Smooth muscle cell (in vitro differentiated cells): Measurements from ENCODE around the gene EGFL8. TPM values are rescaled to one million over a fixed set of nuclear protein-coding genes. Genes with fewer than 3 reads are reported as not detected.

Experiments used
- DNase-seq: peaks from one replicate; lab custom pipeline; 2025; ENCODE audit not compliant: unreplicated experiment; lab: John Stamatoyannopoulos, UW
- H2AFZ ChIP-seq: fragments of 200-600 bp; sonication (generic); 2 replicates; pipeline ENCODE4 v1.6.0; 2016; ENCODE audit warnings: antibody characterized with exemption, low read depth, mild to moderate bottlenecking
- H3F3A ChIP-seq: fragments of 200-600 bp; sonication (generic); 2 replicates; pipeline ENCODE4 v1.6.0; 2017; ENCODE audit warnings: antibody characterized with exemption, low read depth
- H3K27ac ChIP-seq: fragments of 200-600 bp; sonication (generic); 2 replicates; pipeline ENCODE4 v1.5.1; 2016; ENCODE audit warnings: low read depth, mild to moderate bottlenecking
- H3K27me3 ChIP-seq: fragments of 200-600 bp; sonication (generic); 2 replicates; pipeline ENCODE4 v1.6.1; 2016; ENCODE audit warnings: low read depth, mild to moderate bottlenecking
- H3K36me3 ChIP-seq: fragments of 200-600 bp; sonication (generic); 2 replicates; pipeline ENCODE4 v1.5.1; 2016; ENCODE audit warnings: low read depth
- H3K4me1 ChIP-seq: fragments of 200-600 bp; sonication (generic); 2 replicates; pipeline ENCODE4 v1.5.1; 2016; ENCODE audit warnings: low read depth
- H3K4me2 ChIP-seq: fragments of 200-600 bp; sonication (generic); 2 replicates; pipeline ENCODE4 v1.6.0; 2016; ENCODE audit warnings: mild to moderate bottlenecking
- H3K4me3 ChIP-seq: fragments of 200-600 bp; sonication (generic); 2 replicates; pipeline ENCODE4 v1.5.1; 2016; ENCODE audit warnings: mild to moderate bottlenecking
- H3K79me2 ChIP-seq: fragments of 200-600 bp; sonication (generic); 2 replicates; pipeline ENCODE4 v1.6.0; 2016; ENCODE audit warnings: low read depth, mild to moderate bottlenecking
- H3K9ac ChIP-seq: fragments of 200-600 bp; sonication (generic); 2 replicates; pipeline ENCODE4 v1.6.0; 2016; ENCODE audit warnings: low read depth
- H3K9me3 ChIP-seq: fragments of 200-600 bp; sonication (generic); replicated peaks from 2 replicates; pipeline ENCODE4 v1.5.1; 2016; ENCODE audit warnings: low read depth
- H4K20me1 ChIP-seq: fragments of 200-600 bp; sonication (generic); 2 replicates; pipeline ENCODE4 v1.6.0; 2016; ENCODE audit warnings: low read depth
- CTCF ChIP-seq: fragments of 200-600 bp; sonication (generic); IDR thresholded peaks from 2 replicates; pipeline ENCODE4 v1.5.1; 2017; ENCODE audit warnings: borderline replicate concordance, mild to moderate bottlenecking, antibody characterized with exemption; ENCODE audit not compliant: insufficient read depth, poor library complexity, severe bottlenecking
- WGBS: methylation state at CpG from one replicate; pipeline ENCODE4 v1.1.7; 2016; ENCODE audit warnings: low lambda C conversion rate; 5-methylcytosine and 5-hydroxymethylcytosine counted together
- microRNA-seq: library from miRNA; unstranded; fragments of <30 nt; microRNA quantifications from one replicate; pipeline ENCODE4, GENCODE V29; 2016; ENCODE audit warnings: borderline number of aligned reads
- polyA plus RNA-seq: library from polyadenylated mRNA; unstranded; fragments of >200 nt; fragmentation: Nextera tagmentation; extraction: Ambion mirVana; gene quantifications from 2 replicates; pipeline ENCODE4 v1.2.1, GENCODE V29; 2016
- small RNA-seq: library from RNA; depleted of rRNA; stranded (forward); fragments of <200 nt; gene quantifications from one replicate; pipeline ENCODE3, GENCODE V24; 2014
- total RNA-seq: library from RNA; depleted of rRNA; stranded (reverse); fragments of >200 nt; gene quantifications from 2 replicates; pipeline ENCODE4 v1.2.3, GENCODE V29; 2014

Gene EGFL8
- total and polyA plus RNA-seq, 2 experiments from 2014 or later, result 4.3 to 5.6 TPM

- Histone ChIP-seq H3F3A (no peaks in the 10 kb centered on the region), H4K20me1 (no peaks in the 10 kb centered on the region), H3K4me1 (no peaks in the 10 kb centered on the region), H3K79me2 (no peaks in the 10 kb centered on the region), H3K4me2 (no peak overlapping the region), H3K27ac (no peak overlapping the region), H3K9me3 (no peaks in the 10 kb centered on the region), H3K9ac (no peak overlapping the region), H2AFZ (no peak overlapping the region), H3K27me3 (peaks cover 1% of the 10 kb centered on the region), H3K36me3 (no peaks in the 10 kb centered on the region), H3K4me3 (no peak overlapping the region)
- DNase-seq, result no peak
- 84% methylated on average over 10 of the region's 10 CpGs for WGBS
- no peak for TF ChIP-seq CTCF
Measured at GRCh38 chr6:32216285-32216684, 51.9 kb downstream of the EGFL8 start.

GRCh38 chr6:32216998-32217397, 52.6 kb downstream of the EGFL8 start:
- H3K36me3 ChIP-seq, result no peaks in the 10 kb centered on the region
- H3K79me2 ChIP-seq, result no peaks in the 10 kb centered on the region
- H3K27ac ChIP-seq, result no peak overlapping the region

More at GRCh38 chr6:32216998-32217397, 52.6 kb downstream of the EGFL8 start:
- DNase-seq, result no peak
- H3K9me3 ChIP-seq, result no peaks in the 10 kb centered on the region
- H3K27me3 ChIP-seq, result peaks cover 3% of the 10 kb centered on the region
- H2AFZ ChIP-seq, result no peak overlapping the region
- no peak overlapping the region for H3K4me3 ChIP-seq
- H3K9ac ChIP-seq, result no peak overlapping the region
- no peaks in the 10 kb centered on the region for H3K4me1 ChIP-seq
- TF ChIP-seq CTCF, result no peak
- 91% methylated on average over 11 of the region's 11 CpGs for WGBS
- H3F3A ChIP-seq, result no peaks in the 10 kb centered on the region
- H4K20me1 ChIP-seq, result no peaks in the 10 kb centered on the region
- H3K4me2 ChIP-seq, result no peak overlapping the region

Small RNA genes lying within 50 kb of the gene (microRNA-seq; reads per million reads assigned to microRNA genes)
- 8.8 reads per million, percentile 11 among the genes with 10 or more reads in this experiment for gene MIR6721
- gene MIR6833, result not detected

Small RNA genes lying within 50 kb of the gene (small RNA-seq; reads per million reads assigned to genes)
- gene AL662884.1 (not detected), gene MIR6833 (not detected)

Other genes starting within 250 kb of the EGFL8 start
- gene C2, start 236.9 kb upstream of the EGFL8 start, total RNA-seq, result 0.27 TPM in 1 of 2 replicates, not detected in the other
- gene C2, start 236.9 kb upstream of the EGFL8 start, polyA plus RNA-seq, result 0.37 TPM in 2 replicates
- gene CFB, start 218.5 kb upstream of the EGFL8 start, total RNA-seq, result not detected in 2 replicates
- 2.3 and 4.1 TPM in 2 replicates for gene CFB, start 218.5 kb upstream of the EGFL8 start, polyA plus RNA-seq
- 78.6 and 91.5 TPM in 2 replicates for gene NELFE, start 205.6 kb upstream of the EGFL8 start, total RNA-seq
- 125 and 134 TPM in 2 replicates for gene NELFE, start 205.6 kb upstream of the EGFL8 start, polyA plus RNA-seq
- gene SKIC2, start 205.4 kb upstream of the EGFL8 start, total RNA-seq, result 24.6 and 27.6 TPM in 2 replicates
- gene SKIC2, start 205.4 kb upstream of the EGFL8 start, polyA plus RNA-seq, result 55.0 and 56.0 TPM in 2 replicates
- gene DXO, start 192.5 kb upstream of the EGFL8 start, total RNA-seq, result 7.8 and 11.0 TPM in 2 replicates
- 21.9 and 23.5 TPM in 2 replicates for gene DXO, start 192.5 kb upstream of the EGFL8 start, polyA plus RNA-seq
- 2.8 and 4.6 TPM in 2 replicates for gene C4A, start 182.5 kb upstream of the EGFL8 start, total RNA-seq
- 1.7 and 4.4 TPM in 2 replicates for gene C4A, start 182.5 kb upstream of the EGFL8 start, polyA plus RNA-seq
- gene C4B, start 149.8 kb upstream of the EGFL8 start, total RNA-seq, result 1.7 and 3.8 TPM in 2 replicates
- gene C4B, start 149.8 kb upstream of the EGFL8 start, polyA plus RNA-seq, result 1.3 and 2.9 TPM in 2 replicates
- 0.58 TPM in 1 of 2 replicates, not detected in the other for gene CYP21A2, start 126.2 kb upstream of the EGFL8 start, total RNA-seq
- 0.38 TPM in 1 of 2 replicates, not detected in the other for gene CYP21A2, start 126.2 kb upstream of the EGFL8 start, polyA plus RNA-seq
- gene TNXB, start 55.3 kb upstream of the EGFL8 start, total RNA-seq, result 1.1 and 1.8 TPM in 2 replicates
- gene TNXB, start 55.3 kb upstream of the EGFL8 start, polyA plus RNA-seq, result 1.1 and 4.3 TPM in 2 replicates
- 22.2 and 23.0 TPM in 2 replicates for gene ATF6B, start 36.3 kb upstream of the EGFL8 start, total RNA-seq
- 22.5 and 39.8 TPM in 2 replicates for gene ATF6B, start 36.3 kb upstream of the EGFL8 start, polyA plus RNA-seq
- 5.3 and 6.5 TPM in 2 replicates for gene FKBPL, start 34.3 kb upstream of the EGFL8 start, total RNA-seq
- 5.4 and 7.7 TPM in 2 replicates for gene FKBPL, start 34.3 kb upstream of the EGFL8 start, polyA plus RNA-seq
- gene PRRT1, start 12.7 kb upstream of the EGFL8 start, total RNA-seq, result 0.94 TPM in 1 of 2 replicates, not detected in the other
- gene PRRT1, start 12.7 kb upstream of the EGFL8 start, polyA plus RNA-seq, result 1.4 and 3.3 TPM in 2 replicates
- 13.3 and 17.5 TPM in 2 replicates for gene PPT2, start 10.5 kb upstream of the EGFL8 start, total RNA-seq
- gene PPT2, start 10.5 kb upstream of the EGFL8 start, polyA plus RNA-seq, result 15.7 and 17.8 TPM in 2 replicates
- 60.5 and 71.1 TPM in 2 replicates for gene AGPAT1, start 11.5 kb downstream of the EGFL8 start, total RNA-seq
- 51.8 and 52.4 TPM in 2 replicates for gene AGPAT1, start 11.5 kb downstream of the EGFL8 start, polyA plus RNA-seq
- gene RNF5, start 13.8 kb downstream of the EGFL8 start, total RNA-seq, result 49.3 and 58.1 TPM in 2 replicates
- gene RNF5, start 13.8 kb downstream of the EGFL8 start, polyA plus RNA-seq, result 74.0 and 75.9 TPM in 2 replicates
- 0.81 and 2.6 TPM in 2 replicates for gene AGER, start 19.7 kb downstream of the EGFL8 start, total RNA-seq
- gene AGER, start 19.7 kb downstream of the EGFL8 start, polyA plus RNA-seq, result 2.5 and 6.4 TPM in 2 replicates
- gene PBX2, start 25.6 kb downstream of the EGFL8 start, total RNA-seq, result 33.2 and 43.6 TPM in 2 replicates
- 11.6 and 14.0 TPM in 2 replicates for gene PBX2, start 25.6 kb downstream of the EGFL8 start, polyA plus RNA-seq
- 4.8 and 5.3 TPM in 2 replicates for gene GPSM3, start 28.0 kb downstream of the EGFL8 start, total RNA-seq
- gene GPSM3, start 28.0 kb downstream of the EGFL8 start, polyA plus RNA-seq, result 14.2 and 15.6 TPM in 2 replicates
- 0.27 and 0.54 TPM in 2 replicates for gene NOTCH4, start 59.5 kb downstream of the EGFL8 start, total RNA-seq
- 1.3 and 1.6 TPM in 2 replicates for gene NOTCH4, start 59.5 kb downstream of the EGFL8 start, polyA plus RNA-seq
- gene TSBP1, start 207.3 kb downstream of the EGFL8 start, total RNA-seq, result not detected in 2 replicates
- not detected in 2 replicates for gene TSBP1, start 207.3 kb downstream of the EGFL8 start, polyA plus RNA-seq
- gene BTNL2, start 242.6 kb downstream of the EGFL8 start, total RNA-seq, result not detected in 2 replicates
- not detected in 2 replicates for gene BTNL2, start 242.6 kb downstream of the EGFL8 start, polyA plus RNA-seq